Astrocyte of the spinal cord (primary cell): ENCODE results near the gene FCN1.

ENCODE experiments used
- DNase-seq: peaks from one replicate; pipeline ENCODE4 v3.0.0; 2011; ENCODE audit warnings: low read depth, low spot score
- H3K4me3 ChIP-seq: 2 replicates; pipeline ENCODE4 v1.5.1; 2011; ENCODE audit warnings: low read depth, mild to moderate bottlenecking, low read length, moderate library complexity
- CTCF ChIP-seq: IDR thresholded peaks from 2 replicates; pipeline ENCODE4 v1.5.1; 2012; ENCODE audit warnings: low read depth, mild to moderate bottlenecking, low read length, inconsistent platforms
- in situ Hi-C: cut with HindIII; loops from 2 replicates; pipeline ENCODE4 v1.10.0; 2017; ENCODE audit warnings: low sequenced_read_pairs

Gene FCN1

DNA sequence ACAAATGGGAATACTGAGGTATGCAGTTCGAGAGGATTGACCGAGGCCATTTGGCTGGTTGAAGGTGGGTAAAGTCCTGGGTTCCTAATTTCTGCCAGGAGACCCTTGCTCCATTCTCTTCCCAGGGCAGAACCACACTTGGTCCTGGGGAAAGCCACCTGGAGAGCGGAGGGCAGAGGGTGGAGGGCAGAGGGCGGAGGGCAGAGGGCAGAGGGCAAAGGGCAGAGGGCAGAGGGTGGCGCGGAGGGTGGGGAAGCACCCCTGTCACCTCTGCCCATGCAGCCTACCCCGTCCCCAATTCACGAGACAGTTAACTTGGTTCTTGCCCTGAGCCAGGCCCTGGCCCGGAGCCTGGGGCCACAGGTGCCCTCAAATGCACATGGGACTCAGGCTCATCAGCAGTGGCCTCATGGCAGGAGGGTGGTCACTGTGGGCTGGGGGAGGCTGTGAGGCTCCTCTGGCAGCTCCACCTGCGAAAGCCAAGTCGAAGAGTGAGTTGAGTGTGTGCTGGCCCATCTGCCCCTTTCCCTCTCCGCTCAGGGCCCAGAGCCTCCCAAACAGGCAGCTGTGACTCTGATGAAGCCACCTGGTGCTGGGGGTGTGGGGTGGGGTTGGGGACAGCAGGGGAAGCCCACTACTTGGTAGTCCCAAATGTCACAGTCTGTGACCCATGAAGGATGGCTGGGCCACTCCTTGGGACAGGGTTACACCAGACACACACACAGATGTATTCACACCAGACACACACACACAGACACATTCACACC, 28.0 kb upstream of the FCN1 start:
- TF ChIP-seq CTCF, result no peak
- H3K4me3 ChIP-seq, result no peak overlapping the region
- in situ Hi-C loops, result no loop called here
- no peak for DNase-seq

DNA sequence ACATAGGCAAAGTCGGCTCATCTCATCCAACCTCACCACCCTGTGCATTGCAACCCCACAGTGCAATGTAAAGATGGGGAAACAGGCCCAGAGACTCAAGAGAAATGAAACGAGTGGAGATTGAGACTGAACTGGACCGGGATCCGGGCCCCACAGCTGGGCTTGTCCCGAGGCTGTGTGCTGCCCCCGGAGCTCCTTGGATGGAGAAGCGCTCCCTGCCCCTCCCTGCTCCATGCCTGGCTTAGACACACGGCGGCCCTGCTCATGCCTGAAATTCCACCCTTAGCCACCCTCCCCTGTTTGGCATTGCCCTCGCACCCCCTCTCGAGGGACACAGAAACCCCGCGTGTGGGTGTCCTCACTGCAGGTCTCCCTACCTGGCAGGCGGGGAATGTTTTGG, 27.2 kb upstream of the FCN1 start:
- no peak overlapping the region for H3K4me3 ChIP-seq
- no peak for TF ChIP-seq CTCF
- DNase-seq, result no peak
- in situ Hi-C loops, result no loop called here

GRCh38 chr9:134944351-134944802, 26.7 kb upstream of the FCN1 start:
- TF ChIP-seq CTCF, result no peak
- in situ Hi-C loops, result no loop called here
- no peak for DNase-seq
- H3K4me3 ChIP-seq, result no peak overlapping the region

DNA sequence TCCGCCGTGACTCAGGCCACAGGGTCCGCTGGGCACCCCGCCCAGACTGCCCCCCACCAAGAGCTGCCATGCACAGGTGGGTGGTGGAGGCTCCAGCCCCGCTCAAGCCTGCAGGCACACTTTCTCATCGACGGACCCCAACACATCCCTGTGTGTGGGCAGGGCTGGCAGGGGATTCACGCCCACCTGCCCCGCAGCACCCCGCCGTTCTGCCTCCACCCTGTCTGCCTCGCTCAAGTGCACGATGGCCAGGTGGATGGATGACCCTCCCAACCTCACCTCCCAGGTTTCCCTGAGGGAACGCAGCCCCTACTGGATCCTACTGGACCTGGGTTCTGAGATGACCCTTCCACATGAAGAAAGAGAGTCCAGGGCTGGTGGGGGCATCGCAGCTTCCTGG, 26.1 kb upstream of the FCN1 start:
- in situ Hi-C loops, result no loop called here
- no peak for TF ChIP-seq CTCF
- no peak for DNase-seq
- H3K4me3 ChIP-seq, result no peak overlapping the region

GRCh38 chr9:134943411-134943810, 25.7 kb upstream of the FCN1 start:
- no peak for TF ChIP-seq CTCF
- in situ Hi-C loops, result no loop called here

DNA sequence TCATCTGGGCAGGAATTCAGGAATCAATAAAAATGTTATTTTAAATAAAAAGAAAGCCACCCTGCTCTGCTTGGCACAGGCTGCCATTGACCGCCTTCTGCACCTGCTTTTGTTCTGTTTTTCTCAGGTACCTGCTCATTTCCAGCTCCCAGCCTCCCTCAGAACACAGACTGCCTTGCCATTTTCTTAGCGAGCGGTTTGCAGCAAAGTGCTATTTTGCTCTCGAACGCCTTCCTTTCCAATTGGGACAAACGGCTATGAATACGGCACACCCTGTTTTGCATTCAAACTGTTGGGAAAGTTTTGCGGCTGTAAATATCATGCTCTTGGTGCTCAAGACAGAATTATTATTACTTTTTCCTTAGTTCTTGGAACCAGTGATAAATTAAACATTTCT, 25.1 kb upstream of the FCN1 start:
- no peak for TF ChIP-seq CTCF
- in situ Hi-C loops, result no loop called here
- H3K4me3 ChIP-seq, result no peak overlapping the region
- DNase-seq, result no peak

More at GRCh38 chr9:134943411-134943810, 25.7 kb upstream of the FCN1 start:
- DNase-seq, result no peak
- no peak overlapping the region for H3K4me3 ChIP-seq
